ENCODE measurements around the gene POC1A. TPM values are rescaled to one million over a fixed set of nuclear protein-coding genes. Genes with fewer than 3 reads are reported as not detected.
A peak's percentile ranks its signal among the peaks of the same experiment; 100 is the strongest.

The POC1A gene
- total RNA-seq, 1 experiment from 2014 or later = 35.0 TPM

DNA sequence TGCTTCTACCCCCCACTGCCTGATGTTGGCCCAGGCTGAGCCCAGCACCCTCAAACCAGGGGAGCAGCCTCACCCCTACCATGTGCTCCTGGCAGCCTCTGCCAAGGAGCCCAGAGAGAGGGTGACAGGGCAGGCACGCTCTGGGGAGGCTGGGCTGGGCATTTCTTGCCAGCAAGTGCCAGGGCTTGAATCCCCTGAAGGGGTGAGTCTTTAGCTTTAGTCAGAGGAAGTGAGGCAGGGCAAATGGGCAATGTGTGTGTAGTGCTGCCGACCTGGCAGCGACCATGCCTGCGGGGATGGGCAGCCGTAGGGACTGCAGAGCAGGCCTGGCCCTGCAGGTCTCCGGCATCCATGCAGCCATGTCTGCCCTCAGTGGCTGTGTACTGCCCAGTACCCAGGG is 116.0 kb downstream of the POC1A start:
- Histone ChIP-seq H4K20me1 (ENCODE audit: insufficient read depth) (no peaks in the 10 kb centered on the region), H2AFZ (no peak overlapping the region), H3K4me1 (replicated peaks; ENCODE audit: insufficient read depth) (no peaks in the 10 kb centered on the region), H3K4me3 (no peak overlapping the region), H3K9me2 (ENCODE audit: insufficient read depth) (no peaks in the 10 kb centered on the region), H3K9me3 (ENCODE audit: insufficient read depth, low read depth) (no peaks in the 10 kb centered on the region), H3K79me2 (ENCODE audit: low read depth) (no peaks in the 10 kb centered on the region), H3K36me3 (ENCODE audit: low read depth) (no peaks in the 10 kb centered on the region), H3F3A (ENCODE audit: insufficient read depth, low read depth) (no peaks in the 10 kb centered on the region), H3K4me2 (no peak overlapping the region), H3K27ac (no peak overlapping the region), H3K27me3 (ENCODE audit: insufficient read depth, low read depth) (no peaks in the 10 kb centered on the region)
- TF ChIP-seq CTCF (conservative IDR thresholded peaks at IDR 0.05) (no peak), EZH2 (IDR thresholded peaks at IDR 0.05; ENCODE audit: low read depth) (no peak)
- no TSS peak for BruUV-seq (replicated peaks)
- CTCF ChIA-PET = interaction anchor here (0.6 kb wide), 1 partner anchor 35 kb away, joined by 5 read pairs; no protein-coding TSS in a partner anchor
- POLR2A ChIA-PET (ENCODE audit: unreplicated experiment) = no interaction called here
- no peak for DNase-seq
- intact Hi-C loops (cut with micrococcal nuclease; ENCODE audit: unreplicated experiment) = no loop called here

DNA sequence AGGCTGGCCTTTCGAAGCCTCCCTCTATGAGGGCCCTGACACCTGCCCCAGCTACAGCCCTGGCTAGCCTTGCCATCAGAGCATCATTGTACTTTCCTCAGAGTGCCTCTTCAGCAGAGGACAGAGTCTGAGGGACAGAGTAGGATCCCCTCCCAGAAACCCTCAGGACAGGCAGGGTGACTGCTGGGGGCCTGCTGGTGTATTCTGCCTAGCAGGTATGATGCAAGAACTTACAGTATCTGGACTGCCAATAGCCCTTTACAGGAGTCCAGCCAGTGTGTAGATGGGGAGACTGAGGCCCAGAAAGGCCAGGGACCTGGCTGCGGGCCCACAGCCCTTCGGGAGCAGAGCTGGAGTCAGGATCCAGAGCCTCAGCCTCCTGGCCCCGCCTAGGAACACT is 116.9 kb downstream of the POC1A start:
- no peaks in the 10 kb centered on the region for H3K79me2 ChIP-seq (ENCODE audit: low read depth)
- CTCF ChIA-PET = no interaction called here
- no peak overlapping the region for H3K4me3 ChIP-seq
- no peak for DNase-seq
- intact Hi-C loops (cut with micrococcal nuclease; ENCODE audit: unreplicated experiment) = no loop called here
- no peaks in the 10 kb centered on the region for H3K9me3 ChIP-seq (ENCODE audit: insufficient read depth, low read depth)
- POLR2A ChIA-PET (ENCODE audit: unreplicated experiment) = no interaction called here
- H3K27ac ChIP-seq = no peak overlapping the region
- no peaks in the 10 kb centered on the region for H3K9me2 ChIP-seq (ENCODE audit: insufficient read depth)
- H2AFZ ChIP-seq = no peak overlapping the region
- H3F3A ChIP-seq (ENCODE audit: insufficient read depth, low read depth) = no peaks in the 10 kb centered on the region
- H3K36me3 ChIP-seq (ENCODE audit: low read depth) = no peaks in the 10 kb centered on the region
- H3K4me2 ChIP-seq = no peak overlapping the region
- no TSS peak for BruUV-seq (replicated peaks)
- H3K4me1 ChIP-seq (replicated peaks; ENCODE audit: insufficient read depth) = no peaks in the 10 kb centered on the region
- TF ChIP-seq EZH2 (IDR thresholded peaks at IDR 0.05; ENCODE audit: low read depth) = no peak
- no peak for TF ChIP-seq CTCF (conservative IDR thresholded peaks at IDR 0.05)
- no peaks in the 10 kb centered on the region; the same call in 1 of the 2 replicates for H4K20me1 ChIP-seq (ENCODE audit: insufficient read depth)
- H3K27me3 ChIP-seq (ENCODE audit: insufficient read depth, low read depth) = no peaks in the 10 kb centered on the region

- Histone ChIP-seq H3K27ac (no peak overlapping the region), H3F3A (ENCODE audit: insufficient read depth, low read depth) (no peaks in the 10 kb centered on the region), H3K9me2 (ENCODE audit: insufficient read depth) (no peaks in the 10 kb centered on the region), H3K4me2 (no peak overlapping the region), H4K20me1 (ENCODE audit: insufficient read depth) (no peaks in the 10 kb centered on the region; the same call in 1 of the 2 replicates), H2AFZ (no peak overlapping the region), H3K27me3 (ENCODE audit: insufficient read depth, low read depth) (no peaks in the 10 kb centered on the region), H3K4me3 (no peak overlapping the region), H3K4me1 (replicated peaks; ENCODE audit: insufficient read depth) (no peaks in the 10 kb centered on the region), H3K36me3 (ENCODE audit: low read depth) (no peaks in the 10 kb centered on the region), H3K9me3 (ENCODE audit: insufficient read depth, low read depth) (no peaks in the 10 kb centered on the region), H3K79me2 (ENCODE audit: low read depth) (no peaks in the 10 kb centered on the region)
- intact Hi-C loops (cut with micrococcal nuclease; ENCODE audit: unreplicated experiment) = no loop called here
- 0 out of 2 replicates have a peak, but pooled peaks have one; percentile 16 for TF ChIP-seq CTCF (conservative IDR thresholded peaks at IDR 0.05)
- TF ChIP-seq EZH2 (IDR thresholded peaks at IDR 0.05; ENCODE audit: low read depth) = no peak
- ChIA-PET POLR2A (ENCODE audit: unreplicated experiment) (no interaction called here), CTCF (no interaction called here)
- no TSS peak for BruUV-seq (replicated peaks)
- DNase-seq = peak in 1 of 2 experiments; percentile 8
These were observed 117.4 kb downstream of the POC1A start for GRCh38 chr3:52036829-52037228.

Measured in PC-9 (cell line).